ENCODE data around the gene GLI3. TPM values are rescaled to one million over a fixed set of nuclear protein-coding genes. Genes with fewer than 3 reads are reported as not detected.

Gene GLI3
- total RNA-seq, 1 donor from 2014 or later = 126 TPM

DNA sequence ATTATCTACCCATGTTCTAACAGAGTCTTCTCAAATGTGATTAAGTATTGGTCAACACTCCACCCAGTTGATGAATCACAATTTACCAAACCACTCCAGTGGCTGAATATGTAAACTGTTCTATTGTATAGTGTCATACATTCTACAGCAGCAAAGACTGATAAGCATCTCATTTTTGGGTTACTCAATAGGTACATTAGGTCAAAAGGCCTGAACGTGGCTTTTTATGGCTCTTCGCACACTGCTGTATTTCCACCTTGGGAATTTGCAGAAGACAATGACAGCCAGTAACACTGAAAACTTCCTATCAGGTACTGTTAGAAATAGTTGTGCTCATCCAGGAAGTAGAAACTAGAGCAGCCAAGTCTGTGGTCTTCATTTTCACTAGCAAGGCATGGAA is 166.9 kb downstream of the GLI3 start:
- peaks cover 51% of the 10 kb centered on the region for H3K4me1 Mint-ChIP-seq
- no peak overlapping the region for H3K4me3 Mint-ChIP-seq
- H3K27me3 Mint-ChIP-seq (ENCODE audit: low read depth) = no peaks in the 10 kb centered on the region
- peaks cover 9% of the 10 kb centered on the region for H3K36me3 Mint-ChIP-seq
- no peak for TF ChIP-seq CTCF (IDR thresholded peaks at IDR 0.05; ENCODE audit: unreplicated experiment)
- DNase-seq (ENCODE audit: low spot score in 2 of 2, unreplicated experiment in 2 of 2) = no peak
- no peaks in the 10 kb centered on the region for H3K9me3 Mint-ChIP-seq
- H3K27ac Mint-ChIP-seq = no peak overlapping the region

DNA sequence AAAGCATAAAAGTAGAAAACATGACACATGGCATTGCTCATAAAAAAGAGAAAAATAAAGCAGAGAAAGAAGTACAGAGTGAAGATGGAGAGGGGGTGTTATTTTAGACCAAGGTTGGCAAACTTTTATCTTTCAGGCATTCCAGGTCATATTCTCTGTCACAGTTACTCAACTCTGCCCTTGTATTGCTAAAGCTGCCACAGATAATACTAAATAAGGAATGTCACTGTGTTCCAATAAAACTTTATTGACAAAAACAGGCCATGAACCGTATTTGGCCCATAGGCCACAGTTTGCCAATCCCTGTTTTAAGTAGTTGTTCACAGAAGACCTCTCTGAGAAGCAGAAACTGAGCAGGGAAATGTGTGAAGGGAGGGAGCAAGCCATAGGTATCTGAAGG is 167.4 kb downstream of the GLI3 start:
- H3K4me1 Mint-ChIP-seq = peaks cover 52% of the 10 kb centered on the region
- no peak overlapping the region for H3K27ac Mint-ChIP-seq
- no peaks in the 10 kb centered on the region for H3K9me3 Mint-ChIP-seq
- H3K4me3 Mint-ChIP-seq = no peak overlapping the region
- TF ChIP-seq CTCF (IDR thresholded peaks at IDR 0.05; ENCODE audit: unreplicated experiment) = no peak
- DNase-seq (ENCODE audit: low spot score in 2 of 2, unreplicated experiment in 2 of 2) = no peak
- peaks cover 9% of the 10 kb centered on the region for H3K36me3 Mint-ChIP-seq
- no peaks in the 10 kb centered on the region for H3K27me3 Mint-ChIP-seq (ENCODE audit: low read depth)

GRCh38 chr7:42068554-42069280 is 168.3 kb downstream of the GLI3 start:
- no peak for TF ChIP-seq CTCF (IDR thresholded peaks at IDR 0.05; ENCODE audit: unreplicated experiment)
- H3K27ac Mint-ChIP-seq = peak overlapping the region; percentile 81
- H3K36me3 Mint-ChIP-seq = peaks cover 7% of the 10 kb centered on the region
- no peaks in the 10 kb centered on the region for H3K9me3 Mint-ChIP-seq
- H3K4me1 Mint-ChIP-seq = peaks cover 47% of the 10 kb centered on the region
- H3K27me3 Mint-ChIP-seq (ENCODE audit: low read depth) = no peaks in the 10 kb centered on the region
- no peak overlapping the region for H3K4me3 Mint-ChIP-seq
- DNase-seq (ENCODE audit: low spot score in 2 of 2, unreplicated experiment in 2 of 2) = no peak

GRCh38 chr7:42065942-42066341 is 171.1 kb downstream of the GLI3 start:
- no peak overlapping the region for H3K4me3 Mint-ChIP-seq
- TF ChIP-seq CTCF (IDR thresholded peaks at IDR 0.05; ENCODE audit: unreplicated experiment) = no peak
- H3K36me3 Mint-ChIP-seq = peaks cover 7% of the 10 kb centered on the region
- peaks cover 40% of the 10 kb centered on the region for H3K4me1 Mint-ChIP-seq
- DNase-seq (ENCODE audit: low spot score in 2 of 2, unreplicated experiment in 2 of 2) = no peak
- H3K27me3 Mint-ChIP-seq (ENCODE audit: low read depth) = no peaks in the 10 kb centered on the region
- H3K9me3 Mint-ChIP-seq = no peaks in the 10 kb centered on the region
- peak overlapping the region; percentile 17 for H3K27ac Mint-ChIP-seq

GRCh38 chr7:42065015-42065414 is 172.0 kb downstream of the GLI3 start:
- no peak for TF ChIP-seq CTCF (IDR thresholded peaks at IDR 0.05; ENCODE audit: unreplicated experiment)
- peaks cover 40% of the 10 kb centered on the region for H3K4me1 Mint-ChIP-seq
- H3K27me3 Mint-ChIP-seq (ENCODE audit: low read depth) = no peaks in the 10 kb centered on the region
- no peak for DNase-seq (ENCODE audit: low spot score in 2 of 2, unreplicated experiment in 2 of 2)
- H3K4me3 Mint-ChIP-seq = no peak overlapping the region
- no peaks in the 10 kb centered on the region for H3K9me3 Mint-ChIP-seq
- H3K27ac Mint-ChIP-seq = no peak overlapping the region
- H3K36me3 Mint-ChIP-seq = peaks cover 7% of the 10 kb centered on the region

Measured in mesothelial cell of epicardium (in vitro differentiated cells).